Peyer's patch (tissue), 4 donors: Measurements from ENCODE around the gene GDPD3. TPM values are rescaled to one million over a fixed set of nuclear protein-coding genes. Genes with fewer than 3 reads are reported as not detected.

Experiments used
- DNase-seq, 3 donors: peaks; one replicate each; pipeline ENCODE4 v3.0.0-alpha.2; 2017 to 2019
- H3K27ac ChIP-seq, 4 donors: fragments of 200-600 bp; sonication (generic); one replicate each; pipeline ENCODE4 v1.5.1; 2016 to 2019
- H3K27me3 ChIP-seq, 2 donors: fragments of 200-600 bp; sonication (generic); one replicate each; pipeline ENCODE4 v1.5.1; 2019
- H3K36me3 ChIP-seq, 3 donors: fragments of 200-600 bp; sonication (generic); one replicate each; pipeline ENCODE4 v1.5.1; 2016 to 2019
- H3K4me1 ChIP-seq, 4 donors: fragments of 200-600 bp; sonication (generic); one replicate each; pipeline ENCODE4 v1.5.1; 2016 to 2019
- H3K4me3 ChIP-seq, 4 donors: fragments of 200-600 bp; sonication (generic); 1 replicate in 3 of 4; 2 replicates in 1 of 4; pipeline ENCODE4 v1.5.1; 2016 to 2019; ENCODE audit warnings: mild to moderate bottlenecking in 1 of 4
- H3K9me3 ChIP-seq, 4 donors: fragments of 200-600 bp; sonication (generic); one replicate each; pipeline ENCODE4 v1.5.1; 2016 to 2019; ENCODE audit warnings: mild to moderate bottlenecking in 1 of 4
- POLR2A ChIP-seq, 2 donors: fragments of 450-650 bp; IDR thresholded peaks; one replicate each; pipeline ENCODE4 v1.5.1; 2017; ENCODE audit warnings: antibody characterized with exemption in 2 of 2, mild to moderate bottlenecking in 2 of 2, moderate library complexity in 2 of 2
- total RNA-seq, 4 donors: library from RNA; depleted of rRNA; stranded (reverse); fragments of >200 nt; gene quantifications; one replicate each; pipeline ENCODE4 v1.1.0, GENCODE V29; 2016
- TF ChIP-seq, protein P1 (sequence below), 6 experiments: fragments of 450-650 bp in 4 of 6; fragments of 200-600 bp in 2 of 6; sonication (generic) in 1 of 6; IDR thresholded peaks; one replicate each; pipeline ENCODE4 v1.5.1; 2017 to 2019; ENCODE audit warnings: antibody characterized with exemption in 6 of 6, mild to moderate bottlenecking in 3 of 6, moderate library complexity in 1 of 6

Gene GDPD3
- total RNA-seq, 4 donors from 2014 or later = 9.1 to 25.6 (median 14.6) TPM

DNA sequence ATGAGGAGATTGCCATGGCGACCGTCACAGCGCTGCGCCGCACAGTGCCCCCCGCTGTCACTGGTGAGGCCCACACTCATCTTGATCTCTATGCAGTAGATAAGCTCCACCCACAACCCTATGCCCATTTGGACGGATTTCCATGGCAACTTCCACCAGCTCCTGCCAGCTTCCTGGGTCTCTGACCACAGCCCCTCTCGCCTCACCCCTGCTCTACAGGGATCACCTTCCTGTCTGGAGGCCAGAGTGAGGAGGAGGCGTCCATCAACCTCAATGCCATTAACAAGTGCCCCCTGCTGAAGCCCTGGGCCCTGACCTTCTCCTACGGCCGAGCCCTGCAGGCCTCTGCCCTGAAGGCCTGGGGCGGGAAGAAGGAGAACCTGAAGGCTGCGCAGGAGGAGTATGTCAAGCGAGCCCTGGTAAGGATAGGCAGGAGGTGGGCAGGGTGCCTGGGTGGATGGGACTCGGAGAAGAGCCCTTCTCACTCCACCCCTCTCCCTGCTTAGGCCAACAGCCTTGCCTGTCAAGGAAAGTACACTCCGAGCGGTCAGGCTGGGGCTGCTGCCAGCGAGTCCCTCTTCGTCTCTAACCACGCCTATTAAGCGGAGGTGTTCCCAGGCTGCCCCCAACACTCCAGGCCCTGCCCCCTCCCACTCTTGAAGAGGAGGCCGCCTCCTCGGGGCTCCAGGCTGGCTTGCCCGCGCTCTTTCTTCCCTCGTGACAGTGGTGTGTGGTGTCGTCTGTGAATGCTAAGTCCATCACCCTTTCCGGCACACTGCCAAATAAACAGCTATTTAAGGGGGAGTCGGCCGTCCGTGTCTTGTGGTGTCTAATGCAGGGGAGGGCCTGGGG, 43.5 kb downstream of the GDPD3 start:
- no peaks in the 10 kb centered on the region for H3K27me3 ChIP-seq
- H3K36me3 ChIP-seq = peaks cover 0 to 63% (median 0%) of the 10 kb centered on the region in 3 donors
- peak overlapping the region in 1 of 4 donors; percentile 6 for H3K4me3 ChIP-seq
- peaks cover 0 to 37% (median 7%) of the 10 kb centered on the region in 4 donors for H3K4me1 ChIP-seq
- TF ChIP-seq POLR2A (IDR thresholded peaks at IDR 0.05) = no peak
- TF ChIP-seq, protein P1, sequence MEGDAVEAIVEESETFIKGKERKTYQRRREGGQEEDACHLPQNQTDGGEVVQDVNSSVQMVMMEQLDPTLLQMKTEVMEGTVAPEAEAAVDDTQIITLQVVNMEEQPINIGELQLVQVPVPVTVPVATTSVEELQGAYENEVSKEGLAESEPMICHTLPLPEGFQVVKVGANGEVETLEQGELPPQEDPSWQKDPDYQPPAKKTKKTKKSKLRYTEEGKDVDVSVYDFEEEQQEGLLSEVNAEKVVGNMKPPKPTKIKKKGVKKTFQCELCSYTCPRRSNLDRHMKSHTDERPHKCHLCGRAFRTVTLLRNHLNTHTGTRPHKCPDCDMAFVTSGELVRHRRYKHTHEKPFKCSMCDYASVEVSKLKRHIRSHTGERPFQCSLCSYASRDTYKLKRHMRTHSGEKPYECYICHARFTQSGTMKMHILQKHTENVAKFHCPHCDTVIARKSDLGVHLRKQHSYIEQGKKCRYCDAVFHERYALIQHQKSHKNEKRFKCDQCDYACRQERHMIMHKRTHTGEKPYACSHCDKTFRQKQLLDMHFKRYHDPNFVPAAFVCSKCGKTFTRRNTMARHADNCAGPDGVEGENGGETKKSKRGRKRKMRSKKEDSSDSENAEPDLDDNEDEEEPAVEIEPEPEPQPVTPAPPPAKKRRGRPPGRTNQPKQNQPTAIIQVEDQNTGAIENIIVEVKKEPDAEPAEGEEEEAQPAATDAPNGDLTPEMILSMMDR (IDR thresholded peaks at IDR 0.05) = no peak
- DNase-seq = no peak
- no peak overlapping the region for H3K27ac ChIP-seq
- no peaks in the 10 kb centered on the region for H3K9me3 ChIP-seq

DNA sequence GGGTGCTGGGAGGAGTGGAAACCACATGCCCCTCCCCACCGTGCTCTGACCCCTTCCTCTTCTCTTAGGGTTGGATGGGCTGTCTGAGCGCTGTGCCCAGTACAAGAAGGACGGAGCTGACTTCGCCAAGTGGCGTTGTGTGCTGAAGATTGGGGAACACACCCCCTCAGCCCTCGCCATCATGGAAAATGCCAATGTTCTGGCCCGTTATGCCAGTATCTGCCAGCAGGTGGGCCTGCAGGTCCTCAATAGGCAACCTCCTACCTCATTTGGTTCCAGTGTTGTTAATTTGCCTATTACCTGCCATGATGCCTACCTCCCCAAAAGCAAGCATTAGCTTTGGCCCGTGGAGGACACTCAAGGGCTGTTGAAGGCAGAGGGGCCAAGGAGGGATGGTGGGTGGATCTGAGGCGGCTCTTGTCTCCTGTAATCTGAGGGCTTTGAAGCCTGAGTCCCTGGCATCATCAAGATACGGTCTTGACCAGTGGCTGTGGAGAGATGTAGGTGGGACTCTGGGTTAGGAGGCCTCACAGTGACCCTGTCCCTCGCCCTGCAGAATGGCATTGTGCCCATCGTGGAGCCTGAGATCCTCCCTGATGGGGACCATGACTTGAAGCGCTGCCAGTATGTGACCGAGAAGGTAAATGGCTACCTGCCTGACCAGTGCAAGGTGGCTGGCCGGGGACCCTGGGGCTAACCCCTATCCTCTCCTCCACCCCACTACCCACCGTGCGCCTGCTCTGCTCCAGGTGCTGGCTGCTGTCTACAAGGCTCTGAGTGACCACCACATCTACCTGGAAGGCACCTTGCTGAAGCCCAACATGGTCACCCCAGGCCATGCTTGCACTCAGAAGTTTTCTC, 44.4 kb downstream of the GDPD3 start:
- Histone ChIP-seq H3K36me3 (peaks cover 0 to 63% (median 0%) of the 10 kb centered on the region in 3 donors), H3K27ac (peak overlapping the region in 3 of 4 donors; percentile 3 to 36 (median 32)), H3K4me3 (no peak overlapping the region), H3K9me3 (no peaks in the 10 kb centered on the region), H3K27me3 (no peaks in the 10 kb centered on the region), H3K4me1 (peaks cover 0 to 35% (median 7%) of the 10 kb centered on the region in 4 donors)
- no peak for TF ChIP-seq POLR2A (IDR thresholded peaks at IDR 0.05)
- TF ChIP-seq, protein P1 (IDR thresholded peaks at IDR 0.05) = peak in 4 of 6 experiments; percentile 27 to 54 (median 48)
- DNase-seq = peak in 1 of 3 donors; percentile 53

DNA sequence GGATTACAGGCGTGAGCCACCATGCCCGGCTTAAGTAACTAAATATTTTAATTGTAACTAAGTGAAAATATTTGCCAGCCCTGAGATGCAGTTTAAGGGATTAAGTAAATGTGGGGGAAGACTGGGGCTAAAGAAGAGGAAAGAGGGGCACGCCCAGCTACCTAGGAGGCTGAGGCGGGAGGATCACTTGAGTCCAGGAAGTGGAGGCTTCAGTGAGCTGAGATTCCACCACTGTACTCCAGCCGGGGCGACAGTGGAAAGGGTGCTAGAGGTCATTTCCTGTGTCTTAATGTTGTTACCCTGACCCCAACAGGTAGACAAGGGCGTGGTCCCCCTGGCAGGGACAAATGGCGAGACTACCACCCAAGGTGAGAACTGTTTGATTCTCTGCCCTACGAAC, 45.0 kb downstream of the GDPD3 start:
- Histone ChIP-seq H3K27ac (peak overlapping the region in 3 of 4 donors; percentile 8 to 36 (median 32)), H3K4me1 (peaks cover 0 to 41% (median 12%) of the 10 kb centered on the region in 4 donors), H3K27me3 (no peaks in the 10 kb centered on the region), H3K9me3 (no peaks in the 10 kb centered on the region), H3K36me3 (peaks cover 0 to 63% (median 0%) of the 10 kb centered on the region in 3 donors), H3K4me3 (no peak overlapping the region)
- TF ChIP-seq POLR2A (IDR thresholded peaks at IDR 0.05) = no peak
- TF ChIP-seq, protein P1 (IDR thresholded peaks at IDR 0.05) = no peak
- DNase-seq = no peak

DNA sequence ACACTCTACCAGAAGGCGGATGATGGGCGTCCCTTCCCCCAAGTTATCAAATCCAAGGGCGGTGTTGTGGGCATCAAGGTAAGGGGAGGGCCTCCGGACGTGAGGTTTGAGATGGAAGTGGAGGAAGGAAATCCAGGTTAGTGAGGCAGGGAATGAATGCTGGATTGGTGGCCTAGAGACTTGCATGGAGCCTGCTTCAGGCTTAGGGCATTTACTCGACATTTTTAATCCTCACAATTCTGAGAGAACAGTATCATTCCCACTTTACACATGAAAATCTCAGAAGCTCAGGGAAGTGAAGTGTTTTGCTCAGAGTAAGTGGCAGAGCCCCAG, 45.8 kb downstream of the GDPD3 start:
- Histone ChIP-seq H3K4me1 (peaks cover 0 to 44% (median 12%) of the 10 kb centered on the region in 4 donors), H3K27ac (peak overlapping the region in 2 of 4 donors; percentile 97 to 99), H3K9me3 (no peaks in the 10 kb centered on the region), H3K27me3 (no peaks in the 10 kb centered on the region), H3K4me3 (peak overlapping the region; percentile 87 to 99 (median 95)), H3K36me3 (peaks cover 0 to 57% (median 0%) of the 10 kb centered on the region in 3 donors)
- no peak for TF ChIP-seq POLR2A (IDR thresholded peaks at IDR 0.05)
- TF ChIP-seq, protein P1 (IDR thresholded peaks at IDR 0.05) = no peak
- no peak for DNase-seq

DNA sequence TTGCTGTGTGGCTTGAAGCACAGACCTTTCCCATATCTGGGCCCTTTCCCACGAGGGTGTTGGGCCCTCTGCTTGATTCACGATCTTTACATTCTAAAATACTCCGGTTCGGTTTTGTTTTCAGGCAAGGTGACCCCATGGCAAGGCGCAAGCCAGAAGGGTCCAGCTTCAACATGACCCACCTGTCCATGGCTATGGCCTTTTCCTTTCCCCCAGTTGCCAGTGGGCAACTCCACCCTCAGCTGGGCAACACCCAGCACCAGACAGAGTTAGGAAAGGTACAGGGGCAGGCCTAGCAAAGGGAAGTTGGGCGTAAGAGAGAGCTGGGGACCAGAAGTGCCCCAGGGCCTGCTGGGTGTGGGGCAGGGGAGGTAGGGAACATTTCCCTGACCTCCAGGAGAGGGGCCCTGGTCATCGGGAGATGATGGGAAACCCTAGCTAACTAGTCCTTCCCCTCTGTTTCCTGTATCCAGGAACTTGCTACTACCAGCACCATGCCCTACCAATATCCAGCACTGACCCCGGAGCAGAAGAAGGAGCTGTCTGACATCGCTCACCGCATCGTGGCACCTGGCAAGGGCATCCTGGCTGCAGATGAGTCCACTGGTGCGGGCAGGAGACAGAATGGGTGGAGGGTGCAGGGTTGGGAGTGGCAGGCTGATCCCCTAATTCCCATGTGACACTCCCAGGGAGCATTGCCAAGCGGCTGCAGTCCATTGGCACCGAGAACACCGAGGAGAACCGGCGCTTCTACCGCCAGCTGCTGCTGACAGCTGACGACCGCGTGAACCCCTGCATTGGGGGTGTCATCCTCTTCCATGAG, 46.4 kb downstream of the GDPD3 start:
- H3K4me1 ChIP-seq = peaks cover 0 to 44% (median 12%) of the 10 kb centered on the region in 4 donors
- H3K36me3 ChIP-seq = peaks cover 0 to 51% (median 0%) of the 10 kb centered on the region in 3 donors
- H3K9me3 ChIP-seq = no peaks in the 10 kb centered on the region
- peak overlapping the region; percentile 97 to 99 (median 98) for H3K27ac ChIP-seq
- H3K27me3 ChIP-seq = no peaks in the 10 kb centered on the region
- TF ChIP-seq, protein P1 (IDR thresholded peaks at IDR 0.05) = no peak
- no peak for TF ChIP-seq POLR2A (IDR thresholded peaks at IDR 0.05)
- peak overlapping the region; percentile 87 to 99 (median 95) for H3K4me3 ChIP-seq
- peak in 2 of 3 donors; percentile 58 to 62 for DNase-seq
